ENCODE measurements around the gene GNG2. TPM values are rescaled to one million over a fixed set of nuclear protein-coding genes. Genes with fewer than 3 reads are reported as not detected.

Gene GNG2
- total RNA-seq, 1 donor from 2014 or later: 56.8 TPM

DNA sequence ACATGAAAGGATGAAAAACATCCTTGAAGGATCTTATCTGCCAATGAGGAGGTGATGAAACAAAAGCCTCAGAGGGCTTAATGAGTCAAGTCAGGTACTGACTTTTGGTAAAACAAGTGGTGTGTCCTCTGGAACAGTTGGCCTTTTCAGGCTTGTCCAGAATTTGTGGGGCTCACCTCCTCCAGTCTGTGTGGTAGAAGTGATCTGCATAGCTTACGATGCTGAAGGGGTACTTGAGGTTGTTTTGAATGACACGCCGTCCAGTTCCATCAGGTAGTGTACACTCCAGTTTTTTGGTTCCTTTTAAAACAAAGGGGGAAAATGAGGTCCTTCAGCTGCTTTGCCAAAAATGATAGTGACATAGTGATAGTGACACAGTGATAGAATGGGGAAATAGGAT, 145.9 kb downstream of the GNG2 start:
- H3K9me3 Mint-ChIP-seq: no peaks in the 10 kb centered on the region
- Histone ChIP-seq H3K4me3 (no peak overlapping the region), H3K9ac (no peak overlapping the region), H4K20me1 (ENCODE audit: low read depth) (peaks cover 17% of the 10 kb centered on the region), H3K36me3 (peaks cover 24% of the 10 kb centered on the region), H3K79me2 (ENCODE audit: low read depth) (no peaks in the 10 kb centered on the region), H3K4me2 (no peak overlapping the region), H3K9me3 (ENCODE audit: low read depth) (no peaks in the 10 kb centered on the region), H3F3A (ENCODE audit: low read depth) (peaks cover 7% of the 10 kb centered on the region), H2AFZ (replicated peaks) (no peak overlapping the region), H3K27me3 (no peaks in the 10 kb centered on the region), H3K4me1 (peaks cover 13% of the 10 kb centered on the region), H3K27ac (no peak overlapping the region)
- no peak overlapping the region for H3K27ac Mint-ChIP-seq
- H3K36me3 Mint-ChIP-seq: peaks cover 38% of the 10 kb centered on the region
- H3K4me1 Mint-ChIP-seq: no peaks in the 10 kb centered on the region
- H3K4me3 Mint-ChIP-seq: no peak overlapping the region
- no peak for TF ChIP-seq EZH2 (IDR thresholded peaks at IDR 0.05)
- no peak for TF ChIP-seq EZH2phosphoT487 (IDR thresholded peaks at IDR 0.05)
- TF ChIP-seq, protein P1, sequence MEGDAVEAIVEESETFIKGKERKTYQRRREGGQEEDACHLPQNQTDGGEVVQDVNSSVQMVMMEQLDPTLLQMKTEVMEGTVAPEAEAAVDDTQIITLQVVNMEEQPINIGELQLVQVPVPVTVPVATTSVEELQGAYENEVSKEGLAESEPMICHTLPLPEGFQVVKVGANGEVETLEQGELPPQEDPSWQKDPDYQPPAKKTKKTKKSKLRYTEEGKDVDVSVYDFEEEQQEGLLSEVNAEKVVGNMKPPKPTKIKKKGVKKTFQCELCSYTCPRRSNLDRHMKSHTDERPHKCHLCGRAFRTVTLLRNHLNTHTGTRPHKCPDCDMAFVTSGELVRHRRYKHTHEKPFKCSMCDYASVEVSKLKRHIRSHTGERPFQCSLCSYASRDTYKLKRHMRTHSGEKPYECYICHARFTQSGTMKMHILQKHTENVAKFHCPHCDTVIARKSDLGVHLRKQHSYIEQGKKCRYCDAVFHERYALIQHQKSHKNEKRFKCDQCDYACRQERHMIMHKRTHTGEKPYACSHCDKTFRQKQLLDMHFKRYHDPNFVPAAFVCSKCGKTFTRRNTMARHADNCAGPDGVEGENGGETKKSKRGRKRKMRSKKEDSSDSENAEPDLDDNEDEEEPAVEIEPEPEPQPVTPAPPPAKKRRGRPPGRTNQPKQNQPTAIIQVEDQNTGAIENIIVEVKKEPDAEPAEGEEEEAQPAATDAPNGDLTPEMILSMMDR (IDR thresholded peaks at IDR 0.05): no peak
- H3K27me3 Mint-ChIP-seq (ENCODE audit: insufficient read depth, low read depth): no peaks in the 10 kb centered on the region
- no peak for DNase-seq (ENCODE audit: low spot score)

DNA sequence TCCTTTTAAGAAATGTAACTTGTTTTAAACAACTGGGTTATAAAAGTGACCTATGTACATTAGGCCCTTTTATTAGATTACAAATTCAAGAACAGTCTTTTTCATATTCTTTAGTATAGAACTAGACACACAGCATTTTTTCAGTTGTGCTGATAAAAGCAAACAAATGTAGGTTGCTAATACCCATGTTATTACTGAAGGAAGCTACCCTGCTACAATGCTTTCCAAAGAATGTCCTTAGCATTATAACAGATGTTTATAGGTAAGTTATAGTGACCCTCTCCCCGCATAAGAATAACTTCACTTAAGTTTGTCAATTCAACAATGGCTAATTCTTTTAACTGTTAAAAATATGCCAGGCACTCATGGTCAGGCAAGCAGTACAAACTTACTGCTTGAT, 146.8 kb downstream of the GNG2 start:
- peaks cover 6% of the 10 kb centered on the region for H3K4me1 ChIP-seq
- Mint-ChIP-seq H3K9me3 (no peaks in the 10 kb centered on the region), H3K27ac (no peak overlapping the region), H3K27me3 (ENCODE audit: insufficient read depth, low read depth) (no peaks in the 10 kb centered on the region), H3K4me3 (no peak overlapping the region), H3K36me3 (peaks cover 34% of the 10 kb centered on the region), H3K4me1 (no peaks in the 10 kb centered on the region)
- no peak overlapping the region for H3K27ac ChIP-seq
- H3K79me2 ChIP-seq (ENCODE audit: low read depth): no peaks in the 10 kb centered on the region
- no peaks in the 10 kb centered on the region for H3K9me3 ChIP-seq (ENCODE audit: low read depth)
- H3K27me3 ChIP-seq: no peaks in the 10 kb centered on the region
- H3K9ac ChIP-seq: no peak overlapping the region
- H3K36me3 ChIP-seq: peaks cover 17% of the 10 kb centered on the region
- H4K20me1 ChIP-seq (ENCODE audit: low read depth): peaks cover 17% of the 10 kb centered on the region
- no peak overlapping the region for H3K4me2 ChIP-seq
- H3K4me3 ChIP-seq: no peak overlapping the region
- peaks cover 7% of the 10 kb centered on the region for H3F3A ChIP-seq (ENCODE audit: low read depth)
- no peak for DNase-seq (ENCODE audit: low spot score)
- no peak overlapping the region for H2AFZ ChIP-seq (replicated peaks)
- TF ChIP-seq EZH2 (IDR thresholded peaks at IDR 0.05): no peak
- TF ChIP-seq, protein P1 (IDR thresholded peaks at IDR 0.05): no peak
- no peak for TF ChIP-seq EZH2phosphoT487 (IDR thresholded peaks at IDR 0.05)

DNA sequence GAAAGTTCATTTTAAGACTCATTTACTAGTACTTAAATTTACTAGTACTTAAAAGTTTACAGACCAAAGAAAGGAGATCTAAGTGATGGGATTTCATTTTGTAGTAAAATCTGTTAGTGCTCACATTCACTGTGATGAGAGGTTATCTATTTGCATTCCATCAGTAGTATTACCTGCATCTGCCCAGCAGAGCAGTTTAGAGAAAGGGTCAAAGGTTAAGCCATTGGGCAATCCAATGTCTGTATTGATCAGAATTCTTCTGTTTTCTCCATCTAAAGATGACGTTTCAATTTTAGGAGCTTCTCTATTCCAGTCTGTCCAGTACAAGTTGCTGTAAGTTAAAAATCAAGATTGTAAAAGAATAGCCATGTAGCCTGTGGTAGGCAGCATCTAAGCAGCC, 147.2 kb downstream of the GNG2 start:
- H3K4me3 ChIP-seq: no peak overlapping the region
- DNase-seq (ENCODE audit: low spot score): no peak
- peaks cover 15% of the 10 kb centered on the region for H3K36me3 ChIP-seq
- H3K9ac ChIP-seq: no peak overlapping the region
- no peak overlapping the region for H3K27ac Mint-ChIP-seq
- peaks cover 33% of the 10 kb centered on the region for H3K36me3 Mint-ChIP-seq
- H3K4me2 ChIP-seq: no peak overlapping the region
- H3K9me3 Mint-ChIP-seq: no peaks in the 10 kb centered on the region
- H3K4me3 Mint-ChIP-seq: no peak overlapping the region
- no peak overlapping the region for H3K27ac ChIP-seq
- peaks cover 17% of the 10 kb centered on the region for H4K20me1 ChIP-seq (ENCODE audit: low read depth)
- no peak for TF ChIP-seq EZH2phosphoT487 (IDR thresholded peaks at IDR 0.05)
- TF ChIP-seq EZH2 (IDR thresholded peaks at IDR 0.05): no peak
- TF ChIP-seq, protein P1 (IDR thresholded peaks at IDR 0.05): no peak
- H3K9me3 ChIP-seq (ENCODE audit: low read depth): no peaks in the 10 kb centered on the region
- peaks cover 5% of the 10 kb centered on the region for H3K4me1 ChIP-seq
- H3F3A ChIP-seq (ENCODE audit: low read depth): peaks cover 7% of the 10 kb centered on the region
- H3K4me1 Mint-ChIP-seq: no peaks in the 10 kb centered on the region
- no peaks in the 10 kb centered on the region for H3K27me3 ChIP-seq
- no peaks in the 10 kb centered on the region for H3K27me3 Mint-ChIP-seq (ENCODE audit: insufficient read depth, low read depth)
- H3K79me2 ChIP-seq (ENCODE audit: low read depth): no peaks in the 10 kb centered on the region
- no peak overlapping the region for H2AFZ ChIP-seq (replicated peaks)

Data from neural progenitor cell (in vitro differentiated cells).